Trophoblast cell (in vitro differentiated cells and primary cell): Measurements from ENCODE around the gene CD180.

Experiments used
- DNase-seq, 2 donors: peaks; one replicate each; pipeline ENCODE4 v3.0.0-alpha.2; 2016
- H2AFZ ChIP-seq: 2 replicates; pipeline ENCODE4 v1.6.1; 2013; ENCODE audit warnings: low read length, moderate library complexity, mild to moderate bottlenecking; ENCODE audit not compliant: insufficient read depth, poor library complexity
- H2AK5ac ChIP-seq: 2 replicates; pipeline ENCODE4 v1.6.1; 2013; ENCODE audit warnings: mild to moderate bottlenecking, low read length
- H2BK120ac ChIP-seq: 2 replicates; pipeline ENCODE4 v1.6.1; 2013; ENCODE audit warnings: low read length, mild to moderate bottlenecking, moderate library complexity; ENCODE audit not compliant: insufficient read depth, poor library complexity
- H2BK12ac ChIP-seq: 2 replicates; pipeline ENCODE4 v1.6.1; 2013; ENCODE audit warnings: mild to moderate bottlenecking, low read length, moderate library complexity
- H2BK5ac ChIP-seq: 2 replicates; pipeline ENCODE4 v1.6.1; 2013; ENCODE audit warnings: low read length, low read depth, moderate library complexity, mild to moderate bottlenecking; ENCODE audit not compliant: poor library complexity
- H3K14ac ChIP-seq: 2 replicates; pipeline ENCODE4 v1.6.1; 2013; ENCODE audit warnings: mild to moderate bottlenecking, low read length
- H3K18ac ChIP-seq: 2 replicates; pipeline ENCODE4 v1.6.1; 2013; ENCODE audit warnings: mild to moderate bottlenecking, low read length
- H3K23ac ChIP-seq: 2 replicates; pipeline ENCODE4 v1.6.1; 2013; ENCODE audit warnings: low read length
- H3K27ac ChIP-seq: 2 replicates; pipeline ENCODE4 v1.5.1; 2013; ENCODE audit warnings: low read depth, mild to moderate bottlenecking, inconsistent platforms, low read length, moderate library complexity
- H3K27me3 ChIP-seq: 2 replicates; pipeline ENCODE4 v1.6.1; 2013; ENCODE audit warnings: inconsistent platforms, mild to moderate bottlenecking, low read length, moderate library complexity; ENCODE audit not compliant: insufficient read depth
- H3K36me3 ChIP-seq, 2 experiments: 1 replicate in 1 of 2; 2 replicates in 1 of 2; pipeline ENCODE4 v1.6.1; 2013; ENCODE audit warnings: low read length in 2 of 2, mild to moderate bottlenecking in 2 of 2, moderate library complexity in 1 of 2; ENCODE audit not compliant: insufficient read depth in 2 of 2, control insufficient read depth in 1 of 2
- H3K4ac ChIP-seq: 2 replicates; pipeline ENCODE4 v1.6.1; 2013; ENCODE audit warnings: low read depth, mild to moderate bottlenecking, low read length, moderate library complexity
- H3K4me1 ChIP-seq, 2 experiments: 1 replicate in 1 of 2; 2 replicates in 1 of 2; pipeline ENCODE4 v1.6.1; 2013; ENCODE audit warnings: low read length in 2 of 2, mild to moderate bottlenecking in 2 of 2, moderate library complexity in 1 of 2; ENCODE audit not compliant: insufficient read depth in 2 of 2, control insufficient read depth in 1 of 2
- H3K4me2 ChIP-seq: 2 replicates; pipeline ENCODE4 v1.6.1; 2013; ENCODE audit warnings: inconsistent platforms, mild to moderate bottlenecking, low read length, moderate library complexity
- H3K4me3 ChIP-seq: 2 replicates; pipeline ENCODE4 v1.5.1; 2013; ENCODE audit warnings: mild to moderate bottlenecking, low read depth, low read length, inconsistent platforms
- H3K79me1 ChIP-seq: one replicate; pipeline ENCODE4 v1.6.1; 2013; ENCODE audit warnings: low read length
- H3K79me2 ChIP-seq: 2 replicates; pipeline ENCODE4 v1.6.1; 2013; ENCODE audit warnings: low read length, mild to moderate bottlenecking; ENCODE audit not compliant: control insufficient read depth, insufficient read depth, poor library complexity
- H3K9ac ChIP-seq: 2 replicates; pipeline ENCODE4 v1.6.1; 2013; ENCODE audit warnings: mild to moderate bottlenecking, low read length
- H3K9me3 ChIP-seq: 2 replicates; pipeline ENCODE4 v1.6.1; 2013; ENCODE audit warnings: low read depth, mild to moderate bottlenecking, control low read depth, inconsistent platforms, low read length; ENCODE audit not compliant: insufficient read depth
- H4K12ac ChIP-seq: 2 replicates; pipeline ENCODE4 v1.6.1; 2013; ENCODE audit warnings: low read depth, mild to moderate bottlenecking, low read length, moderate library complexity
- H4K8ac ChIP-seq: 2 replicates; pipeline ENCODE4 v1.6.1; 2013; ENCODE audit warnings: low read depth, mild to moderate bottlenecking, low read length, moderate library complexity
- H4K91ac ChIP-seq: one replicate; pipeline ENCODE4 v1.6.1; 2013; ENCODE audit warnings: low read depth, mild to moderate bottlenecking, low read length, moderate library complexity
- WGBS: extraction: QIAGEN DNeasy Blood & Tissue Kit; methylation state at CpG from one replicate; pipeline ENCODE4 v1.1.7; 2013; ENCODE audit warnings: missing lambda C conversion rate; ENCODE audit not compliant: insufficient read length, insufficient coverage; ENCODE audit errors: extremely low coverage; 5-methylcytosine and 5-hydroxymethylcytosine counted together

Gene CD180

GRCh38 chr5:67215519-67216471 is 19.2 kb upstream of the CD180 start:
- Histone ChIP-seq H3K79me2 (no peaks in the 10 kb centered on the region), H3K4me3 (no peak overlapping the region), H3K14ac (no peak overlapping the region), H3K18ac (no peak overlapping the region), H2BK120ac (no peak overlapping the region), H4K8ac (no peak overlapping the region), H2BK12ac (no peak overlapping the region), H3K27ac (no peak overlapping the region), H3K4me1 (peaks cover 0 to 3% of the 10 kb centered on the region in 2 experiments), H4K91ac (no peak overlapping the region), H3K27me3 (no peaks in the 10 kb centered on the region), H2AK5ac (no peak overlapping the region), H3K36me3 (no peaks in the 10 kb centered on the region), H2BK5ac (no peak overlapping the region), H3K4ac (no peak overlapping the region), H4K12ac (no peak overlapping the region), H2AFZ (no peak overlapping the region), H3K9me3 (peaks cover 2% of the 10 kb centered on the region), H3K9ac (no peak overlapping the region), H3K4me2 (no peak overlapping the region), H3K23ac (no peak overlapping the region), H3K79me1 (no peaks in the 10 kb centered on the region)
- WGBS: no CpG with 5 or more reads among the region's 19 CpGs
- peak in 1 of 2 donors; percentile 53 for DNase-seq

GRCh38 chr5:67214707-67215447 is 18.3 kb upstream of the CD180 start:
- Histone ChIP-seq H3K79me2 (no peaks in the 10 kb centered on the region), H3K27ac (no peak overlapping the region), H3K4ac (no peak overlapping the region), H3K4me1 (peaks cover 0 to 3% of the 10 kb centered on the region in 2 experiments), H3K14ac (no peak overlapping the region), H4K8ac (no peak overlapping the region), H4K91ac (no peak overlapping the region), H3K36me3 (no peaks in the 10 kb centered on the region), H3K9me3 (peaks cover 2% of the 10 kb centered on the region), H3K27me3 (no peaks in the 10 kb centered on the region), H4K12ac (no peak overlapping the region), H3K18ac (no peak overlapping the region), H3K79me1 (no peaks in the 10 kb centered on the region), H2BK5ac (no peak overlapping the region), H2BK12ac (no peak overlapping the region), H2BK120ac (no peak overlapping the region), H2AK5ac (no peak overlapping the region), H3K4me2 (no peak overlapping the region), H3K9ac (no peak overlapping the region), H3K4me3 (no peak overlapping the region), H3K23ac (no peak overlapping the region), H2AFZ (no peak overlapping the region)
- DNase-seq: no peak
- no CpG with 5 or more reads among the region's 12 CpGs for WGBS

GRCh38 chr5:67214036-67214435 is 17.4 kb upstream of the CD180 start:
- Histone ChIP-seq H3K36me3 (no peaks in the 10 kb centered on the region), H3K27me3 (no peaks in the 10 kb centered on the region), H2BK5ac (no peak overlapping the region), H4K91ac (no peak overlapping the region), H3K4ac (no peak overlapping the region), H4K8ac (no peak overlapping the region), H3K4me3 (no peak overlapping the region), H3K18ac (no peak overlapping the region), H3K27ac (no peak overlapping the region), H3K79me2 (no peaks in the 10 kb centered on the region), H3K9me3 (peaks cover 2% of the 10 kb centered on the region), H3K79me1 (no peaks in the 10 kb centered on the region), H4K12ac (no peak overlapping the region), H2AK5ac (no peak overlapping the region), H2AFZ (no peak overlapping the region), H2BK12ac (no peak overlapping the region), H3K23ac (no peak overlapping the region), H3K4me2 (no peak overlapping the region), H3K14ac (no peak overlapping the region), H2BK120ac (no peak overlapping the region), H3K4me1 (peaks cover 0 to 3% of the 10 kb centered on the region in 2 experiments), H3K9ac (no peak overlapping the region)
- no peak for DNase-seq
- no CpG with 5 or more reads among the region's 6 CpGs for WGBS

GRCh38 chr5:67211926-67212325 is 15.3 kb upstream of the CD180 start:
- H3K9ac ChIP-seq: no peak overlapping the region
- no peaks in the 10 kb centered on the region for H3K27me3 ChIP-seq
- no peak overlapping the region for H4K8ac ChIP-seq
- H2BK120ac ChIP-seq: no peak overlapping the region
- no peak for DNase-seq
- peaks cover 4% of the 10 kb centered on the region for H3K9me3 ChIP-seq
- no peaks in the 10 kb centered on the region for H3K79me1 ChIP-seq
- no peak overlapping the region for H3K14ac ChIP-seq
- H3K4me2 ChIP-seq: no peak overlapping the region
- no peak overlapping the region for H2AFZ ChIP-seq
- no CpG with 5 or more reads among the region's 2 CpGs for WGBS
- no peak overlapping the region for H4K12ac ChIP-seq
- H3K4ac ChIP-seq: no peak overlapping the region
- H2BK12ac ChIP-seq: no peak overlapping the region
- H3K4me1 ChIP-seq: peaks cover 2 to 3% of the 10 kb centered on the region in 2 experiments
- H4K91ac ChIP-seq: no peak overlapping the region
- no peaks in the 10 kb centered on the region for H3K79me2 ChIP-seq
- H3K23ac ChIP-seq: no peak overlapping the region
- no peak overlapping the region for H3K18ac ChIP-seq
- H2AK5ac ChIP-seq: no peak overlapping the region
- no peak overlapping the region for H3K4me3 ChIP-seq
- no peak overlapping the region for H3K27ac ChIP-seq
- H2BK5ac ChIP-seq: no peak overlapping the region
- H3K36me3 ChIP-seq: no peaks in the 10 kb centered on the region
